HepG2 (cell line): ENCODE measurements around the gene RPS17. TPM values are rescaled to one million over a fixed set of nuclear protein-coding genes. Genes with fewer than 3 reads are reported as not detected.
A peak's percentile ranks its signal among the peaks of the same experiment; 100 is the strongest.

ENCODE experiments used
- ARID2 ChIP-seq: sonication (generic); formaldehyde crosslinking; IDR thresholded peaks from 2 replicates; pipeline ENCODE4 v1.8.1; 2022; ENCODE audit warnings: mild to moderate bottlenecking, missing genetic modification reagents, borderline replicate concordance
- ATF7 ChIP-seq, 2 experiments: fragments of 450-650 bp in 1 of 2; sonication (generic) in 1 of 2; formaldehyde crosslinking in 1 of 2; IDR thresholded peaks; 2 replicates each; pipeline versions ENCODE4 v1.4.0 to v1.6.1; 2016 to 2020; ENCODE audit warnings: antibody characterized with exemption in 1 of 2, mild to moderate bottlenecking in 1 of 2, missing genetic modification reagents in 1 of 2
- CEBPG ChIP-seq: IDR thresholded peaks from 2 replicates; pipeline ENCODE4 v1.6.1; 2016
- FOXP1 ChIP-seq, 2 experiments: fragments of 450-650 bp in 1 of 2; IDR thresholded peaks; 2 replicates each; pipeline ENCODE4 v1.6.1; 2017 to 2018; ENCODE audit warnings: antibody characterized with exemption in 1 of 2
- GABPA ChIP-seq, 2 experiments: IDR thresholded peaks; 2 replicates each; pipeline ENCODE4 v1.6.1; 2011 to 2016; ENCODE audit warnings: low read depth in 2 of 2, low read length in 1 of 2, missing biosample characterization in 1 of 2, missing genetic modification characterization in 1 of 2
- HES4 ChIP-seq: sonication (generic); formaldehyde crosslinking; IDR thresholded peaks from 2 replicates; pipeline ENCODE4 v1.9.0; 2021; ENCODE audit warnings: mild to moderate bottlenecking, missing genetic modification reagents, borderline replicate concordance
- HNRNPUL1 ChIP-seq: fragments of 200-400 bp; formaldehyde crosslinking; IDR thresholded peaks from 2 replicates; pipeline ENCODE4 v1.6.1; 2017; ENCODE audit warnings: low read depth, mild to moderate bottlenecking, low read length, moderate library complexity
- JUND ChIP-seq: sonication (generic); formaldehyde crosslinking; IDR thresholded peaks from 2 replicates; pipeline ENCODE4 v1.8.0; 2022; ENCODE audit warnings: mild to moderate bottlenecking, missing genetic modification reagents
- MEF2D ChIP-seq: sonication (generic); formaldehyde crosslinking; IDR thresholded peaks from 2 replicates; pipeline ENCODE4 v1.5.1; 2020; ENCODE audit warnings: mild to moderate bottlenecking, missing genetic modification reagents
- NFKBIZ ChIP-seq: IDR thresholded peaks from 2 replicates; pipeline ENCODE4 v1.6.1; 2018; ENCODE audit warnings: missing genetic modification reagents, missing compliant biosample characterization
- NFYB ChIP-seq: sonication (generic); formaldehyde crosslinking; IDR thresholded peaks from 2 replicates; pipeline ENCODE4 v1.4.0; 2020; ENCODE audit warnings: missing genetic modification reagents
- NFYC ChIP-seq: IDR thresholded peaks from 2 replicates; pipeline ENCODE4 v1.6.1; 2016; ENCODE audit warnings: missing genetic modification reagents, missing compliant biosample characterization
- PHF21A ChIP-seq: sonication (generic); formaldehyde crosslinking; IDR thresholded peaks from 2 replicates; pipeline ENCODE4 v1.5.0; 2020; ENCODE audit warnings: mild to moderate bottlenecking, missing genetic modification reagents
- SP1 ChIP-seq, 2 experiments: fragments of 450-650 bp in 1 of 2; sonication (generic) in 1 of 2; formaldehyde crosslinking in 1 of 2; IDR thresholded peaks; 2 replicates each; pipeline versions ENCODE4 v1.4.0 to v1.6.1; 2016 to 2020; ENCODE audit warnings: missing genetic modification reagents in 1 of 2
- SP2 ChIP-seq: sonication (generic); formaldehyde crosslinking; IDR thresholded peaks from 2 replicates; pipeline ENCODE4 v1.5.1; 2020; ENCODE audit warnings: mild to moderate bottlenecking, missing genetic modification reagents
- TMF1 ChIP-seq: sonication (generic); formaldehyde crosslinking; IDR thresholded peaks from 2 replicates; pipeline ENCODE4 v1.8.1; 2022; ENCODE audit warnings: low read depth, missing genetic modification reagents
- U2AF1 ChIP-seq: fragments of 200-400 bp; formaldehyde crosslinking; optimal IDR thresholded peaks from 2 replicates; pipeline ENCODE3; 2017; ENCODE audit warnings: mild to moderate bottlenecking, low read depth, low read length
- ZNF510 ChIP-seq: sonication (generic); formaldehyde crosslinking; IDR thresholded peaks from 2 replicates; pipeline ENCODE4 v1.4.0; 2020; ENCODE audit warnings: low read depth, mild to moderate bottlenecking, missing genetic modification reagents
- ZNF550 ChIP-seq: sonication (generic); formaldehyde crosslinking; IDR thresholded peaks from 2 replicates; pipeline ENCODE4 v1.4.0; 2020; ENCODE audit warnings: mild to moderate bottlenecking, missing genetic modification reagents, borderline replicate concordance
- ZNF556 ChIP-seq: sonication (generic); formaldehyde crosslinking; IDR thresholded peaks from 2 replicates; pipeline ENCODE4 v1.4.0; 2020; ENCODE audit warnings: mild to moderate bottlenecking, missing genetic modification reagents, borderline replicate concordance
- ZNF563 ChIP-seq: sonication (generic); formaldehyde crosslinking; IDR thresholded peaks from 2 replicates; pipeline ENCODE4 v1.8.0; 2022; ENCODE audit warnings: mild to moderate bottlenecking, moderate library complexity, missing genetic modification reagents
- ZNF883 ChIP-seq: sonication (generic); formaldehyde crosslinking; IDR thresholded peaks from 2 replicates; pipeline ENCODE4 v1.5.1; 2020; ENCODE audit warnings: mild to moderate bottlenecking, missing genetic modification reagents; ENCODE audit errors: not compliant biosample characterization
- polyA plus RNA-seq, 8 experiments: library from polyadenylated mRNA; depleted of rRNA in 3 of 8; stranded (reverse) in 7 of 8; unstranded in 1 of 8; fragments of >200 nt; fragmentation: Illumina TruSeq in 4 of 8; extraction: Trizol in 4 of 8; gene quantifications; 2 replicates each; pipeline versions ENCODE4 v1.2.1 to v1.2.3, GENCODE V29; 2011 to 2016; ENCODE audit warnings: low read depth in 4 of 8, missing spikeins in 1 of 8, mixed read lengths in 1 of 8; ENCODE audit not compliant: insufficient read depth in 1 of 8
- total RNA-seq, 5 experiments: library from RNA; depleted of rRNA; stranded (reverse); fragments of >200 nt; fragmentation: Illumina TruSeq; extraction: Trizol; gene quantifications; 2 replicates each; pipeline ENCODE4 v1.2.3, GENCODE V29; 2016; ENCODE audit warnings: low read depth in 1 of 5
- TF ChIP-seq, protein P1 (sequence below): sonication (generic); formaldehyde crosslinking; IDR thresholded peaks from 2 replicates; pipeline ENCODE4 v1.5.0; 2020; ENCODE audit warnings: mild to moderate bottlenecking, missing genetic modification reagents
- TF ChIP-seq, protein P2 (sequence below): sonication (generic); formaldehyde crosslinking; IDR thresholded peaks from 2 replicates; pipeline ENCODE4 v1.4.0; 2020; ENCODE audit warnings: missing genetic modification reagents, borderline replicate concordance

Gene RPS17
- total and polyA plus RNA-seq, 2 of the 13 experiments (the other 11 are each of a cell fraction or from before 2014, with no cell fraction given) = 2,570 to 5,021 TPM

DNA sequence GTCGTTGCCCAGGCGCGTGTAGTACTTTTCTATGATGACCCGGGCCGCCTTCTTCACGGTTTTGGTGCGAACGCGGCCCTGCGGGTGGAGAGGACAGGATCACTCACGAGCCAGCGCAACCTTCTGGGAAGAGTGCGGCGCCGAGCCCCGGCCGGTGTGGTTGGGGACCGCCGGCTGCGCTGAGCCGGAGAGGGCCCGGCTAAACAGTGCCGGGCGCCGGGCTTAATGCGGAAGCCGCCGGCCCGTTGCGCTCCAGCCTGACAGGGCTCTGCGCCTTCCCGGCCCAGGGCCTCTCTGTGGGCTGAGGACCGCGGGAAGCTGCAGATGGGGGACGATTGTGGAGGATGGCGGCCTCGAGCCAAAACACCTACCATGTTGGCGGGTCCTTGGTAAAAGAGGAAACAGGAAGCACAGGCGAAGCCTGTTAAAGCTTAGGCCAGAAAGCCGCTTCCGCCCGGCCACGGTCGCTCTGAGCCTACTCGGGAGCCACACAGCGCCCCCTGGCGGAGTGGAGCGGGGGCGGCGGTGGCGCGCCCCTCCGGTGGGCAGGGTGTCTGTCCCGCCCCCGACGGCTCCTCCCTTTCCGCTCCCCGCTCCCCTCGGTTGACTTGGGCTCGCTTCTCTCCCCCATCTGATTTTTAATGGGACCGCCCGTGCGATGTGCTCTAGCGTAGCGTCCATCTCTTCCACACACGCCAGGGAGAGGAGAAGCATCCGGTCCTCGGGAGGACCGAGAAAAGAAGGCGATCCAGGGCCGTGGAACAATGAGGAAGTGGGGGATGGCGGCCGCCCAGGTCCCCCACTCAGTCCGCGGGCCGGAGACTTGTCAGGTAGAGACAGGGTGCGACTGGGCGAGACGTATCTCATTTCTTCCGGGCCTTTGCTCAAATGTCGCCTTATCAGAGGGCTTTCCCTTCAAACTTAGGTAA lies at the start of gene RPS17 (continued):
- TF ChIP-seq, protein P1, sequence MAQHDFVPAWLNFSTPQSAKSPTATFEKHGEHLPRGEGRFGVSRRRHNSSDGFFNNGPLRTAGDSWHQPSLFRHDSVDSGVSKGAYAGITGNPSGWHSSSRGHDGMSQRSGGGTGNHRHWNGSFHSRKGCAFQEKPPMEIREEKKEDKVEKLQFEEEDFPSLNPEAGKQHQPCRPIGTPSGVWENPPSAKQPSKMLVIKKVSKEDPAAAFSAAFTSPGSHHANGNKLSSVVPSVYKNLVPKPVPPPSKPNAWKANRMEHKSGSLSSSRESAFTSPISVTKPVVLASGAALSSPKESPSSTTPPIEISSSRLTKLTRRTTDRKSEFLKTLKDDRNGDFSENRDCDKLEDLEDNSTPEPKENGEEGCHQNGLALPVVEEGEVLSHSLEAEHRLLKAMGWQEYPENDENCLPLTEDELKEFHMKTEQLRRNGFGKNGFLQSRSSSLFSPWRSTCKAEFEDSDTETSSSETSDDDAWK (CRISPR knock-in tag) = no peak
- TF ChIP-seq ZNF883 (CRISPR knock-in tag) (peak; percentile 55), NFKBIZ (peak; percentile 80), ZNF556 (CRISPR knock-in tag) (peak; percentile 91), FOXP1 (IDR thresholded peaks at IDR 0.05) (no peak), FOXP1 (CRISPR knock-in tag; IDR thresholded peaks at IDR 0.05) (no peak), U2AF1 (peak; percentile 78), PHF21A (CRISPR knock-in tag) (peak; percentile 66), MEF2D (0 out of 2 replicates have a peak, but pooled peaks have one; percentile 22), ZNF510 (peak; percentile 68; the same call in 1 of the 2 replicates), SP2 (peak; percentile 76), GABPA (IDR thresholded peaks at IDR 0.05; ENCODE audit: low read depth, low read length) (peak; percentile 92), GABPA (CRISPR knock-in tag; IDR thresholded peaks at IDR 0.05; ENCODE audit: low read depth) (peak; percentile 94), HES4 (CRISPR knock-in tag) (no peak), ATF7 (IDR thresholded peaks at IDR 0.05) (no peak), ATF7 (CRISPR knock-in tag; IDR thresholded peaks at IDR 0.05) (no peak), NFYC (CRISPR knock-in tag) (peak; percentile 44), ZNF563 (peak; percentile 84), JUND (CRISPR knock-in tag) (no peak), SP1 (IDR thresholded peaks at IDR 0.05) (no peak), SP1 (CRISPR knock-in tag; IDR thresholded peaks at IDR 0.05) (peak; percentile 77), ARID2 (no peak), TMF1 (peak; percentile 14; the same call in 1 of the 2 replicates), ZNF550 (CRISPR knock-in tag) (no peak), HNRNPUL1 (0 out of 2 replicates have a peak, but pooled peaks have one; percentile 26), NFYB (CRISPR knock-in tag) (peak; percentile 31), CEBPG (CRISPR knock-in tag) (no peak)
- TF ChIP-seq, protein P2, sequence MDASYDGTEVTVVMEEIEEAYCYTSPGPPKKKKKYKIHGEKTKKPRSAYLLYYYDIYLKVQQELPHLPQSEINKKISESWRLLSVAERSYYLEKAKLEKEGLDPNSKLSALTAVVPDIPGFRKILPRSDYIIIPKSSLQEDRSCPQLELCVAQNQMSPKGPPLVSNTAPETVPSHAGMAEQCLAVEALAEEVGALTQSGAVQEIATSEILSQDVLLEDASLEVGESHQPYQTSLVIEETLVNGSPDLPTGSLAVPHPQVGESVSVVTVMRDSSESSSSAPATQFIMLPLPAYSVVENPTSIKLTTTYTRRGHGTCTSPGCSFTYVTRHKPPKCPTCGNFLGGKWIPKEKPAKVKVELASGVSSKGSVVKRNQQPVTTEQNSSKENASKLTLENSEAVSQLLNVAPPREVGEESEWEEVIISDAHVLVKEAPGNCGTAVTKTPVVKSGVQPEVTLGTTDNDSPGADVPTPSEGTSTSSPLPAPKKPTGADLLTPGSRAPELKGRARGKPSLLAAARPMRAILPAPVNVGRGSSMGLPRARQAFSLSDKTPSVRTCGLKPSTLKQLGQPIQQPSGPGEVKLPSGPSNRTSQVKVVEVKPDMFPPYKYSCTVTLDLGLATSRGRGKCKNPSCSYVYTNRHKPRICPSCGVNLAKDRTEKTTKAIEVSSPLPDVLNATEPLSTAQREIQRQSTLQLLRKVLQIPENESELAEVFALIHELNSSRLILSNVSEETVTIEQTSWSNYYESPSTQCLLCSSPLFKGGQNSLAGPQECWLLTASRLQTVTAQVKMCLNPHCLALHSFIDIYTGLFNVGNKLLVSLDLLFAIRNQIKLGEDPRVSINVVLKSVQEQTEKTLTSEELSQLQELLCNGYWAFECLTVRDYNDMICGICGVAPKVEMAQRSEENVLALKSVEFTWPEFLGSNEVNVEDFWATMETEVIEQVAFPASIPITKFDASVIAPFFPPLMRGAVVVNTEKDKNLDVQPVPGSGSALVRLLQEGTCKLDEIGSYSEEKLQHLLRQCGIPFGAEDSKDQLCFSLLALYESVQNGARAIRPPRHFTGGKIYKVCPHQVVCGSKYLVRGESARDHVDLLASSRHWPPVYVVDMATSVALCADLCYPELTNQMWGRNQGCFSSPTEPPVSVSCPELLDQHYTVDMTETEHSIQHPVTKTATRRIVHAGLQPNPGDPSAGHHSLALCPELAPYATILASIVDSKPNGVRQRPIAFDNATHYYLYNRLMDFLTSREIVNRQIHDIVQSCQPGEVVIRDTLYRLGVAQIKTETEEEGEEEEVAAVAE (CRISPR knock-in tag) = 0 out of 2 replicates have a peak, but pooled peaks have one; percentile 21
